HCT116 (cell line): ENCODE measurements around the gene IMMP2L. TPM values are rescaled to one million over a fixed set of nuclear protein-coding genes. Genes with fewer than 3 reads are reported as not detected.

Experiments used
- ATAC-seq: fragments of 200-7000 bp; cut with Tn5 transposase; 2 replicates; pipeline ENCODE4 v1.9.1; 2020; ENCODE audit warnings: mild to moderate bottlenecking, moderate library complexity
- BruUV-seq: library from RNA; stranded (reverse); fragments of 400-500 nt; replicated peaks from 2 replicates; lab custom pipeline; 2021; lab: Mats Ljungman, UMichigan
- CTCF ChIA-PET: fragments of 300-600 bp; sonication (Branson Sonifier 250); formaldehyde crosslinking; loops from one replicate; lab custom pipeline; 2021; ENCODE audit warnings: antibody characterized with exemption; lab: Charles Lee
- POLR2A ChIA-PET: fragments of 300-600, 350-600 bp; sonication (Branson Sonifier 250); formaldehyde crosslinking; loops from one replicate; lab custom pipeline; 2021; ENCODE audit warnings: antibody characterized with exemption; lab: Charles Lee
- RAD21 ChIA-PET, 2 experiments: fragments of 300-600 bp; sonication (Branson Sonifier 250); formaldehyde crosslinking; loops; one replicate each; lab custom pipeline; 2023; ENCODE audit warnings: low total read pairs in 2 of 2; ENCODE audit not compliant: uncharacterized antibody in 2 of 2, unreplicated experiment in 2 of 2, low non-redundant PET in 1 of 2; lab: Charles Lee
- DNase-seq: peaks from one replicate; pipeline ENCODE4 v3.0.0-alpha.2; 2010; ENCODE audit warnings: low read depth, low spot score
- H2AFZ ChIP-seq: fragments of 200-600 bp; shearing (Covaris generic), sonication (generic); 2 replicates; pipeline ENCODE4 v1.6.1; 2017; ENCODE audit warnings: low read depth, mixed run types, mixed read lengths, antibody characterized with exemption, low read length; ENCODE audit not compliant: poor library complexity, severe bottlenecking
- H3K27ac ChIP-seq: 2 replicates; pipeline ENCODE4 v1.5.1; 2012; ENCODE audit warnings: low read depth, low read length
- H3K27me3 ChIP-seq: fragments of 200-600 bp; sonication (generic); 2 replicates; pipeline ENCODE4 v1.6.1; 2016; ENCODE audit warnings: mixed run types, low read length, mixed read lengths; ENCODE audit not compliant: insufficient read depth
- H3K36me3 ChIP-seq, 2 experiments: fragments of 200-500 bp in 1 of 2; fragments of 200-600 bp in 1 of 2; sonication (Bioruptor generic) in 1 of 2; sonication (generic) in 1 of 2; 2 replicates each; pipeline versions ENCODE4 v1.5.1 to v1.6.1; 2014 to 2016; ENCODE audit warnings: low read length in 2 of 2, inconsistent platforms in 1 of 2, mixed read lengths in 1 of 2, mixed run types in 1 of 2; ENCODE audit not compliant: insufficient read depth in 2 of 2, control insufficient read depth in 1 of 2
- H3K4me1 ChIP-seq, 2 experiments: fragments of 200-600 bp in 1 of 2; sonication (generic) in 1 of 2; 2 replicates each; pipeline versions ENCODE4 v1.5.1 to v1.6.1; 2012 to 2017; ENCODE audit warnings: low read length in 2 of 2, inconsistent platforms in 1 of 2, mild to moderate bottlenecking in 1 of 2, mixed read lengths in 1 of 2, mixed run types in 1 of 2, moderate library complexity in 1 of 2; ENCODE audit not compliant: insufficient read depth in 2 of 2, control insufficient read depth in 1 of 2
- H3K4me2 ChIP-seq: fragments of 200-600 bp; sonication (generic); 2 replicates; pipeline ENCODE4 v1.6.1; 2017; ENCODE audit warnings: mixed run types, low read length, mixed read lengths
- H3K4me3 ChIP-seq, 2 experiments: fragments of 200-600 bp in 1 of 2; sonication (generic) in 1 of 2; replicated peaks in 1 of 2; 2 replicates each; pipeline ENCODE4 v1.5.1; 2011 to 2016; ENCODE audit warnings: low read length in 2 of 2, control low read depth in 1 of 2, low read depth in 1 of 2, mild to moderate bottlenecking in 1 of 2, mixed read lengths in 1 of 2, mixed run types in 1 of 2
- H3K79me2 ChIP-seq: fragments of 200-600 bp; sonication (generic); 2 replicates; pipeline ENCODE4 v1.6.1; 2017; ENCODE audit warnings: mild to moderate bottlenecking, mixed run types, low read length, moderate library complexity, mixed read lengths; ENCODE audit not compliant: insufficient read depth
- H3K9ac ChIP-seq: fragments of 200-600 bp; sonication (generic); 2 replicates; pipeline ENCODE4 v1.6.1; 2016; ENCODE audit warnings: low read length, mixed read lengths
- H3K9me2 ChIP-seq: fragments of 200-600 bp; sonication (generic), shearing (Covaris generic); 2 replicates; pipeline ENCODE4 v1.6.1; 2017; ENCODE audit warnings: mixed run types, mild to moderate bottlenecking, moderate library complexity; ENCODE audit not compliant: insufficient read depth
- H3K9me3 ChIP-seq, 2 experiments: fragments of 200-500 bp in 1 of 2; fragments of 200-600 bp in 1 of 2; sonication (Bioruptor generic) in 1 of 2; sonication (generic) in 1 of 2; 2 replicates each; pipeline ENCODE4 v1.6.1; 2014 to 2017; ENCODE audit warnings: low read length in 2 of 2, mixed read lengths in 2 of 2, inconsistent platforms in 1 of 2, low read depth in 1 of 2, mild to moderate bottlenecking in 1 of 2, mixed run types in 1 of 2, moderate library complexity in 1 of 2; ENCODE audit not compliant: control insufficient read depth in 1 of 2, insufficient read depth in 1 of 2
- H4K20me1 ChIP-seq: fragments of 200-600 bp; sonication (generic), shearing (Covaris generic); 2 replicates; pipeline ENCODE4 v1.6.1; 2017; ENCODE audit warnings: mixed run types, mild to moderate bottlenecking, moderate library complexity; ENCODE audit not compliant: insufficient read depth
- CBX3 ChIP-seq: IDR thresholded peaks from 2 replicates; pipeline ENCODE4 v1.6.1; 2012; ENCODE audit warnings: low read depth
- CEBPB ChIP-seq: IDR thresholded peaks from 2 replicates; pipeline ENCODE4 v1.6.1; 2012; ENCODE audit warnings: low read depth
- CTCF ChIP-seq, 3 experiments: fragments of 200-600 bp in 1 of 3; sonication (generic) in 1 of 3; IDR thresholded peaks in 2 of 3; conservative IDR thresholded peaks in 1 of 3; 2 replicates each; pipeline ENCODE4 v1.5.1; 2012 to 2017; ENCODE audit warnings: low read depth in 2 of 3, low read length in 2 of 3, antibody characterized with exemption in 1 of 3, borderline replicate concordance in 1 of 3, control low read depth in 1 of 3, mild to moderate bottlenecking in 1 of 3, mixed read lengths in 1 of 3, mixed run types in 1 of 3, moderate library complexity in 1 of 3; ENCODE audit not compliant: insufficient read depth in 1 of 3
- EZH2 ChIP-seq: fragments of 200-600 bp; sonication (generic); IDR thresholded peaks from 2 replicates; pipeline ENCODE4 v1.6.1; 2017; ENCODE audit warnings: antibody characterized with exemption, mixed run types
- JUND ChIP-seq: IDR thresholded peaks from 2 replicates; pipeline ENCODE4 v1.6.1; 2012
- MAX ChIP-seq: IDR thresholded peaks from 2 replicates; pipeline ENCODE4 v1.6.1; 2012
- POLR2A ChIP-seq: IDR thresholded peaks from 2 replicates; pipeline ENCODE4 v1.7.0; 2011; ENCODE audit warnings: borderline replicate concordance; ENCODE audit not compliant: insufficient read depth, insufficient read length; ENCODE audit errors: extremely low read depth
- REST ChIP-seq: IDR thresholded peaks from 2 replicates; pipeline ENCODE4 v1.6.1; 2012; ENCODE audit warnings: low read depth
- SIN3A ChIP-seq: IDR thresholded peaks from 2 replicates; pipeline ENCODE4 v1.6.1; 2012; ENCODE audit warnings: low read depth
- ZFX ChIP-seq: fragments of 450-650 bp; IDR thresholded peaks from 2 replicates; pipeline ENCODE4 v1.6.1; 2017
- intact Hi-C: fragments of 100-400 bp; cut with micrococcal nuclease; formaldehyde crosslinking; loops from 2 replicates; pipeline ENCODE4 v1.10.0; 2022
- total RNA-seq: library from RNA; stranded (reverse); gene quantifications from one replicate; pipeline ENCODE4 v1.2.1, GENCODE V29; 2021; ENCODE audit not compliant: unreplicated experiment

Gene IMMP2L
- total RNA-seq, 1 experiment from 2014 or later, result 21.1 TPM

- ATAC-seq (no peak), DNase-seq (no peak)
- Histone ChIP-seq H3K4me3 (no peak overlapping the region), H3K9me2 (no peaks in the 10 kb centered on the region), H3K27ac (no peak overlapping the region), H3K9ac (no peak overlapping the region), H3K36me3 (no peaks in the 10 kb centered on the region), H3K9me3 (no peaks in the 10 kb centered on the region), H3K4me1 (no peaks in the 10 kb centered on the region), H3K27me3 (no peaks in the 10 kb centered on the region), H3K79me2 (no peaks in the 10 kb centered on the region), H4K20me1 (no peaks in the 10 kb centered on the region), H2AFZ (no peak overlapping the region), H3K4me2 (no peak overlapping the region)
- ChIA-PET CTCF (no interaction called here), RAD21 (no interaction called here), POLR2A (no interaction called here)
- TF ChIP-seq EZH2, result no peak
- no peak for TF ChIP-seq CEBPB
- no peak for TF ChIP-seq ZFX
- no peak for TF ChIP-seq MAX
- TF ChIP-seq CTCF (IDR thresholded peaks at IDR 0.05 in 2 of 3, conservative IDR thresholded peaks at IDR 0.05 in 1 of 3; ENCODE audit: borderline replicate concordance in 1 of 3, insufficient read depth in 1 of 3, low read depth in 2 of 3, low read length in 2 of 3), result no peak
- no peak for TF ChIP-seq CBX3
- TF ChIP-seq SIN3A, result no peak
- TF ChIP-seq POLR2A, result no peak
- no peak for TF ChIP-seq REST
- no peak for TF ChIP-seq JUND
- intact Hi-C loops, result no loop called here
- BruUV-seq, result no TSS peak
Observed at GRCh38 chr7:110962826-110963225, 599.5 kb downstream of the IMMP2L start.
